ENCODE data around the gene CHRNB1. TPM values are rescaled to one million over a fixed set of nuclear protein-coding genes. Genes with fewer than 3 reads are reported as not detected.

CHRNB1 gene
- total RNA-seq, 1 experiment from 2014 or later: 6.6 TPM

DNA sequence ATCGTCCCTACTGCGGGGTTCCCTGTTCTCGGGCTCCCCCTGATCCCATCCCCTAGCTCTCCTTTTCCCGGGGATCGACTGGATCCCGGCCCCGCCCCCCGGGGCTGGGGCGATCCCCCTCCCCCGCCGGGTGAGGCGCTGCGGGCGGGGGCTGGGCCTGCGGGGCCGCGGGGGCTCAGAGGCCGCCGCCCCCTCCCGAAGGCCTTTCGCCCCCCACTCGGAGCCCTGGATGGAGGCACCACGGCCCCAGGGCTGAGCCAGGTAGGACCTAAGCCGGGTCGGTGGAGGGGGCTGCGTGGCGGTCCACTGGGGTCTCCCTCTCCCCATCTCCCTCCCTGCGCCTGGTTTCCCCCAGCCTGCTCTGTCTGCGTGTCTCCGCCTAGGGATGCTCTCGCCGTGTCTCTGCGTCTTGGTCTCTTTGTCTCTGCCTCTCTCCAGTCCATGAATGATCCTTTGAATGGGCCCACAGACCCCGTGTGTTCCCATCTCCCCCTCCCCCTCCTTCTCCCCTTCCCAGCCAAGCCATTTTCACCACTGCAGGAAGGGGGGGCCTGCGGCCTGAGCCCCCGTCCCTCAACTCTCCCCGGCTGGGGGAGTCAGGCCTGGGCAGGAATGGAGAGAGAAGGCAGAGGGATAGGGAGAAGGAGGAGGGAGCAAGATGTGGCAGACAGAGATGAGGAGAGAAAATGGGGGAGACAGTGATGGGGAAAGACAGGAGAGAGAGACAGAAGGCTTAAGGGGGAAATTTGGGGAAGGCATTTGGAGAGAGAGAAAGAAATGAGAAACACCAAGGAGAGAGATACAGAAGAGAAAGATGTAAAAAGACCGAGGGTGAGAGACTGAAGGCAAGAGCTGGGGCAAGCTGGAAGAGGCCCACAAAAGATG lies 39.3 kb upstream of the CHRNB1 start:
- no peak overlapping the region for H3K27ac ChIP-seq (ENCODE audit: low read length)

DNA sequence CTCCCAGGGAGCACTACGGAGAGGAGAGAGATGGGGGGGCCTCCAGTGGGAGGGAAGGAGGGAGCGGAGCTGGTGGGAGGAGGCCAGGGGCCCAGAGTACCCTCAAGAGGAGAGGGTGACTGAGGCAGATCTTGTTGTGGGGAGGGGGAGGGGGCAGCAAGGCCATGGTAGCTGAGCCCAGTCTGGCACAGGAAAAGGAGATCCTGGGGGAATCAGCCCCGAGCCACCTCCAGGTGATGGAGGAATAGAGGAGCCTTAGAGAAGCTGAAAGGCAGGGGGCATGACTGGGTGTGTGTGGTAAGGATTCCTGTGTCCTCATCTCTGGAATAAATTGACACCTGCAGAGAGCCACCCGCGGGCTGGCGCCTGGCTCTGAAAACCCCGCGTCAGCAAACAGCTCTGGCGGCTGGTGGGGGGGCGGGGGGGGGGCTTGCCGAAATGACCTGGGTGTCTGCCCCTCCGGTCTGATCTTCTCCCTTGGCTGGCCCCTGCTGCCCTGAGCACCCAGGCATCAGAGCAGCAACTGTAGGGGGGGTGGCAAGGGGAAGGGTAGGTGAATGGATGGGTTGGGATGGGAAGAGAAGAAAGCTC lies 38.5 kb upstream of the CHRNB1 start:
- Histone ChIP-seq H3K4me1 (ENCODE audit: low read length) (peaks cover 17% of the 10 kb centered on the region), H3K27me3 (ENCODE audit: low read length) (no peaks in the 10 kb centered on the region), H3K4me3 (ENCODE audit: low read length) (no peak overlapping the region), H3K9me2 (replicated peaks; ENCODE audit: insufficient read depth, low read length) (no peaks in the 10 kb centered on the region), H3K79me2 (ENCODE audit: low read length) (no peaks in the 10 kb centered on the region), H2AFZ (ENCODE audit: low read length) (no peak overlapping the region), H3K27ac (ENCODE audit: low read length) (no peak overlapping the region), H3K36me3 (ENCODE audit: insufficient read depth, low read length) (no peaks in the 10 kb centered on the region), H4K20me1 (ENCODE audit: insufficient read depth, low read depth, low read length) (no peaks in the 10 kb centered on the region; the same call in 1 of the 2 replicates), H3K9ac (ENCODE audit: low read length) (no peak overlapping the region), H3K9me3 (ENCODE audit: low read length) (no peaks in the 10 kb centered on the region), H3K4me2 (ENCODE audit: low read depth, low read length, poor library complexity, severe bottlenecking) (no peak overlapping the region)
- no peak for DNase-seq

More for the DNA sequence above, 39.3 kb upstream of the CHRNB1 start:
- Histone ChIP-seq H3K4me3 (ENCODE audit: low read length) (no peak overlapping the region), H3K9me2 (replicated peaks; ENCODE audit: insufficient read depth, low read length) (no peaks in the 10 kb centered on the region), H4K20me1 (ENCODE audit: insufficient read depth, low read depth, low read length) (no peaks in the 10 kb centered on the region; the same call in 1 of the 2 replicates), H3K9me3 (ENCODE audit: low read length) (no peaks in the 10 kb centered on the region), H3K27me3 (ENCODE audit: low read length) (no peaks in the 10 kb centered on the region), H3K9ac (ENCODE audit: low read length) (no peak overlapping the region), H3K4me2 (ENCODE audit: low read depth, low read length, poor library complexity, severe bottlenecking) (no peak overlapping the region), H3K36me3 (ENCODE audit: insufficient read depth, low read length) (no peaks in the 10 kb centered on the region), H2AFZ (ENCODE audit: low read length) (no peak overlapping the region), H3K4me1 (ENCODE audit: low read length) (peaks cover 17% of the 10 kb centered on the region), H3K79me2 (ENCODE audit: low read length) (no peaks in the 10 kb centered on the region)
- no peak for DNase-seq

DNA sequence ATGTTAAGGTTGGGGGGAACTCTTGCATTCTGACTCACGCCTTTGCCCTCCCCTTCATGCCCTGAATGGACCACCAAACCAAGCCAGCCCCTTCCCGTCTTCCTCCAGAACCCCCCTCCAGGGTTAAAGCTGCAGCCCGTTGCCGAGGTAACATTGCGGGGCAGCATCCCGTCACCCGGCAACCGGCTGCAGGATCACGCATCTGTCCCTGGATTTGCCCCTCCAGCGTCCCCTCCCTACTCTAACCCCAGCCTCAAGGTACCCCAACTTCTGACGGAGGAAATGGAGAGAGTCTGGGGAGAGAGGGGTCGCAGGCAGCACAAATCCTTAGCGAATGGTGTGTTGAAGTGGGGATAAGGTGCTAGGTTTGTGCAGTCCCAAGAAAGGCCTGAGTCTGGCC lies 37.8 kb upstream of the CHRNB1 start:
- H3K79me2 ChIP-seq (ENCODE audit: low read length): no peaks in the 10 kb centered on the region
- H3K9me2 ChIP-seq (replicated peaks; ENCODE audit: insufficient read depth, low read length): no peaks in the 10 kb centered on the region
- H2AFZ ChIP-seq (ENCODE audit: low read length): no peak overlapping the region
- H3K4me1 ChIP-seq (ENCODE audit: low read length): peaks cover 17% of the 10 kb centered on the region
- H3K9ac ChIP-seq (ENCODE audit: low read length): no peak overlapping the region
- H3K36me3 ChIP-seq (ENCODE audit: insufficient read depth, low read length): no peaks in the 10 kb centered on the region
- no peak overlapping the region for H3K4me3 ChIP-seq (ENCODE audit: low read length)
- no peaks in the 10 kb centered on the region for H3K9me3 ChIP-seq (ENCODE audit: low read length)
- H3K27ac ChIP-seq (ENCODE audit: low read length): no peak overlapping the region
- DNase-seq: no peak
- H4K20me1 ChIP-seq (ENCODE audit: insufficient read depth, low read depth, low read length): no peaks in the 10 kb centered on the region; the same call in 1 of the 2 replicates
- H3K4me2 ChIP-seq (ENCODE audit: low read depth, low read length, poor library complexity, severe bottlenecking): no peak overlapping the region
- no peaks in the 10 kb centered on the region for H3K27me3 ChIP-seq (ENCODE audit: low read length)

DNA sequence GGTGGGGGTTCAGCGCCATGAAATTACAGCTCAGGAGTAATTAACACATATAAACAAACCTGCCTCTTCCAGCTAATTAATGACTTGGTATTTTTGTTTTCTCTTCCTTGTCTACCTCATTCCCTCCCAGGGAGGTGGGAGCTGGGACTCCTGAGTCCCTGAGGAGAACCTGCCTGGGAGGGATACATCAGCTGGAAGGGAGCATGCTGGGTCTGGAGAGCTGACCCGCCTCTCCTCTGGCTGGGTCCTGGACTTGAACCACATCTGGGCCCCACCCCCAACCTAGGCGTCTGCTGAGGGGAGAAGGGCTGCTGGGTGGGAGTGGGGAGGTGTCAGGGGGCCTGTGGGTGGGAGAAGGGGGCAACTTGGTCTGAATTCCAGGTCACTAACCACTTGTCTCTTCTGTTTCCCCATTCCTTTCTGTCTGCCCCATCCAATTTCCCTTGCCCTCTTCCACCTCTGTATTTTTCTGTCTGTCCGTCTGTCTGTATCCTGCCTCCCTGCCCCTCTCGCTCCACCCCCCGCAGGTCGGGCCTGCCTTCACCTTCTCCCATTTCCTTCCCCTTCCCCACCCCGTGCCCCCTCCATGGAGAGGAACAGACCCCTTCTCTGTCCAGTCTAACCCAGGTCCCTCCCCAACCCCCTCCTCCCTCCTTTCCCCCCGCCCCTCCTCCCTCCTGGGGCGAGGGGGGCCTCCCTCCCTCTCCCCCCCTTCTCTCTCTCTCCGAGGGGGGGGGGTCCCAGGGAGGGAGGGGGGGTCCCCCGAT lies 37.2 kb upstream of the CHRNB1 start, which contains the start of gene NLGN2:
TSS of gene NLGN2 (plus strand) at position 361 of the 767 bp plus-strand sequence. CDS start 411 bp downstream, outside the sequence.
- H3K27ac ChIP-seq (ENCODE audit: low read length): no peak within 1 kb of the TSS
- H3K9ac ChIP-seq (ENCODE audit: low read length): no peak within 1 kb of the TSS
- H3K4me2 ChIP-seq (ENCODE audit: low read depth, low read length, poor library complexity, severe bottlenecking): no peak within 1 kb of the TSS
- H3K9me3 ChIP-seq (ENCODE audit: low read length): no peaks in the 10 kb centered on the region
- DNase-seq: no peak
- H3K4me3 ChIP-seq (ENCODE audit: low read length): no peak within 1 kb of the TSS
- no peaks in the 10 kb centered on the region for H3K79me2 ChIP-seq (ENCODE audit: low read length)
- peaks cover 17% of the 10 kb centered on the region for H3K4me1 ChIP-seq (ENCODE audit: low read length)
- H4K20me1 ChIP-seq (ENCODE audit: insufficient read depth, low read depth, low read length): no peaks in the 10 kb centered on the region; the same call in 1 of the 2 replicates
- H3K27me3 ChIP-seq (ENCODE audit: low read length): no peaks in the 10 kb centered on the region
- no peaks in the 10 kb centered on the region for H3K9me2 ChIP-seq (replicated peaks; ENCODE audit: insufficient read depth, low read length)
- H3K36me3 ChIP-seq (ENCODE audit: insufficient read depth, low read length): no peaks in the 10 kb centered on the region
- H2AFZ ChIP-seq (ENCODE audit: low read length): no peak within 1 kb of the TSS

DNA sequence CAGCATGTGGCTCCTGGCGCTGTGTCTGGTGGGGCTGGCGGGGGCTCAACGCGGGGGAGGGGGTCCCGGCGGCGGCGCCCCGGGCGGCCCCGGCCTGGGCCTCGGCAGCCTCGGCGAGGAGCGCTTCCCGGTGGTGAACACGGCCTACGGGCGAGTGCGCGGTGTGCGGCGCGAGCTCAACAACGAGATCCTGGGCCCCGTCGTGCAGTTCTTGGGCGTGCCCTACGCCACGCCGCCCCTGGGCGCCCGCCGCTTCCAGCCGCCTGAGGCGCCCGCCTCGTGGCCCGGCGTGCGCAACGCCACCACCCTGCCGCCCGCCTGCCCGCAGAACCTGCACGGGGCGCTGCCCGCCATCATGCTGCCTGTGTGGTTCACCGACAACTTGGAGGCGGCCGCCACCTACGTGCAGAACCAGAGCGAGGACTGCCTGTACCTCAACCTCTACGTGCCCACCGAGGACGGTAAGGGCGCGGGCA lies 36.6 kb upstream of the CHRNB1 start:
- H3K36me3 ChIP-seq (ENCODE audit: insufficient read depth, low read length): no peaks in the 10 kb centered on the region
- H3K4me2 ChIP-seq (ENCODE audit: low read depth, low read length, poor library complexity, severe bottlenecking): no peak overlapping the region
- H3K9me3 ChIP-seq (ENCODE audit: low read length): no peaks in the 10 kb centered on the region
- no peak overlapping the region for H2AFZ ChIP-seq (ENCODE audit: low read length)
- H3K4me3 ChIP-seq (ENCODE audit: low read length): no peak overlapping the region
- DNase-seq: no peak
- H3K9ac ChIP-seq (ENCODE audit: low read length): no peak overlapping the region
- no peaks in the 10 kb centered on the region for H3K9me2 ChIP-seq (replicated peaks; ENCODE audit: insufficient read depth, low read length)
- no peak overlapping the region for H3K27ac ChIP-seq (ENCODE audit: low read length)
- H3K79me2 ChIP-seq (ENCODE audit: low read length): no peaks in the 10 kb centered on the region
- H4K20me1 ChIP-seq (ENCODE audit: insufficient read depth, low read depth, low read length): no peaks in the 10 kb centered on the region
- H3K4me1 ChIP-seq (ENCODE audit: low read length): peaks cover 12% of the 10 kb centered on the region
- H3K27me3 ChIP-seq (ENCODE audit: low read length): no peaks in the 10 kb centered on the region

DNA sequence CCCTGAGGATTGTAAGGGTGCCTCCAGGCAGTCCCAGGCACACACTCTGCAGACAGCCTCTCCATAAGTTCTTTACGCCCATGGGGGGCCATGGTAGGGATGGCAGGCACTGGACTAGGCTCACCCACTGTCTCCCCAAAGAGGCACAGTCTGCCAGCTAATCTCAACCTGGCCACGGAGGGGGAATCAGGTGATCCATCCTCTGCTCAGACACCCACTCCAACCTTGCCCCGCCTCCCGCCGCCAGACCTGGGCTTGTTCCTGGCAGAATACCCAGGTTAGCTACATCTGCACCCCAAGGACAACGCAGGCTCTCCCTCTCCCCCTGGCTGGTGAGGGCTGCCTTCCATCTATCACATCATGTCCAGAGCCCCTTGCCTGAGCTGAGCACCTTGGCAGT lies 36.0 kb upstream of the CHRNB1 start:
- Histone ChIP-seq H3K27me3 (ENCODE audit: low read length) (no peaks in the 10 kb centered on the region), H3K79me2 (ENCODE audit: low read length) (no peaks in the 10 kb centered on the region), H4K20me1 (ENCODE audit: insufficient read depth, low read depth, low read length) (no peaks in the 10 kb centered on the region), H3K4me2 (ENCODE audit: low read depth, low read length, poor library complexity, severe bottlenecking) (no peak overlapping the region), H3K36me3 (ENCODE audit: insufficient read depth, low read length) (no peaks in the 10 kb centered on the region), H3K9ac (ENCODE audit: low read length) (no peak overlapping the region), H3K4me1 (ENCODE audit: low read length) (peaks cover 8% of the 10 kb centered on the region), H3K27ac (ENCODE audit: low read length) (no peak overlapping the region), H3K9me3 (ENCODE audit: low read length) (no peaks in the 10 kb centered on the region), H2AFZ (ENCODE audit: low read length) (no peak overlapping the region), H3K4me3 (ENCODE audit: low read length) (no peak overlapping the region), H3K9me2 (replicated peaks; ENCODE audit: insufficient read depth, low read length) (no peaks in the 10 kb centered on the region)
- no peak for DNase-seq

DNA sequence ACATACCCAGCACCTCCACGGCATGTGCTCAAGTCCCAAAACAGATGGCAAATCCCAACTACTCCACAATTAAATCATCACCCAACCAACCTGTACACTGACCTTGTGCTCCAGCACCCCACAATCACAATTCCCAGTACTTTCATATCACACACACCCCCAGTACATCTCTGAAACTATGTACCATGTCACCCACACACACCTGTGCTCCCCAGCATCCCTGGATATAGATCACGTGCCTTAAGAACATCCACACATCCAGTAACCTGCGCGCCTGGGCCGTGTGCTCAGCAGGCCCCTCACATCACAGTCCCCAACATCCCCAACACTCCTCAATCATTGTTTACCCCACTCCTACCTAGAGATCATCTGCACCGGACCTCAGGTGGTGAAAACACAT lies 35.1 kb upstream of the CHRNB1 start:
- Histone ChIP-seq H3K36me3 (ENCODE audit: insufficient read depth, low read length) (no peaks in the 10 kb centered on the region), H3K27ac (ENCODE audit: low read length) (no peak overlapping the region), H3K9ac (ENCODE audit: low read length) (no peak overlapping the region), H3K9me2 (replicated peaks; ENCODE audit: insufficient read depth, low read length) (no peaks in the 10 kb centered on the region), H3K27me3 (ENCODE audit: low read length) (no peaks in the 10 kb centered on the region), H3K4me1 (ENCODE audit: low read length) (peaks cover 8% of the 10 kb centered on the region), H4K20me1 (ENCODE audit: insufficient read depth, low read depth, low read length) (no peaks in the 10 kb centered on the region), H3K9me3 (ENCODE audit: low read length) (no peaks in the 10 kb centered on the region), H3K79me2 (ENCODE audit: low read length) (no peaks in the 10 kb centered on the region), H3K4me3 (ENCODE audit: low read length) (no peak overlapping the region), H2AFZ (ENCODE audit: low read length) (no peak overlapping the region), H3K4me2 (ENCODE audit: low read depth, low read length, poor library complexity, severe bottlenecking) (no peak overlapping the region)
- no peak for DNase-seq
